ENCODE results near the gene IRX6.

DNA sequence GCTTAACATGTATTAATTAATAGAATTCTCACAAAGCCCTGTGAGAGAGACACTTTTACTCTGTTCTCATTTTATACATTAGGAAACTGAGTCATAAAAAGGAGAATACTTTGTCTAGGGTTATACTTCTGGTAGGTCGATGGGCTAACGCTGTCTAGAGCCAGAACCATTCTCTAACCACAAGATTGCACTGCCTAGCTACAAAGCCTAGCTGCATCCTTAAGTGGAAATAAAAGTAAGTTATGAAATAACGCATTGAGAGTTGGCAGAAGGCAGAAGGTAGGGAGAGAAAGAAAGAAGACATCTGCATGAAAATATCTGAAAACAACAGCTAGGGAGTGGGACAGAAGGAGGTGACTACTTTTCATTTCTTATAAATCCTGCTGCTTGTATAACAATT, 33.2 kb downstream of the IRX6 start:
- TF ChIP-seq EZH2 (IDR thresholded peaks at IDR 0.05; ENCODE audit: insufficient read depth, poor library complexity, severe bottlenecking), result no peak
- no peak for TF ChIP-seq EZH2phosphoT487 (IDR thresholded peaks at IDR 0.05; ENCODE audit: insufficient read depth, low read depth)

Measured in GM23248 (cell line).